ENCODE measurements around the gene RASGRF1.

Gene RASGRF1

DNA sequence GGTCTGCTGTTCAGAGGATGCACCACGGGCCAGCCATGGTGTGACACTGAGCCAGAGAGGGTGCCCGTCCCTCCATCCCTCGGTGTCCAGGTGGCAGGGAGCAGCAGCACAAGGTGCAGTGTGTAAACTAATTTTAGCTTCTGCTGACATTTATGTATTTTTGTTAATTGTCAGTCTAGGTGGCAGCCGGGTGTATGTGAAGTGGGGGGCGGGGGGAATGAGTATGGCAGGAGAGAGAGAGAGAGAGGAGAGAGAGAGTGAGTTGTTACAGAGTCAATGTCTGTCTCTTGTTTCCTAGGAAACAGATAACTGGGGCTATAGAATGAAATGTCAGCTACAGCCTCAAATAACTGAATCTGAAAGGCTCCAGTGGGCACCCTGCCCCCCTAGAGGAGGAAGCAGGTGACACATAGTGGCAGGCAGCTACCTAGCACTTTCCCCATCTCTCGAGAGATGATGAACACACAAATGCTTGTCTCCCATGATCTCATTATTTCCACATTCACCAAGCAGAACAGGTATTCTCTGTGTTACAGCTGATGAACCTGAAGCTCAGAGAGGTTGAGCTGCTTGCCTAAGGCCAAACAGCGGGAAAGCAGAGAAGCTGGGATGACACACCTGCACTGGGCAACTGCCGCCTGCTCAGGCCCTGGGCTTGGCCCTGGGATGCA is 24.7 kb downstream of the RASGRF1 start:
- DNase-seq, result no peak

DNA sequence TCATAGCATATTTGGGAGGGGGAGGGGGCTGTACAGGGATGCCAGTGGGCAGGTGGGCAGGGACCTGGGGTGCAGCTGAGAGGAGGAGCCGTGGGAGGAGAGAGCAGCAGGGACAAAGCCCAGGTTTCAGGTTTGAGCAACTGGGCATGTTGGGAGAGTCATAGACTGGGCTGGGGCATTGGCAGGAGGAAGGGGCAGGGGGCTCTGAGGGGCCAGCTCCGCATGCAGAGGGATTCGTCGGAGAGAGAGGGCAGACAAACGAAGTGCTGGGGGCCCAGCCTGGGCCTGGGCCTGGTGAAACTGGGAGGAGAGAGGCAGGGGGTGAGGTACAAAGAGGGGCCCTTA is 25.2 kb downstream of the RASGRF1 start:
- DNase-seq, result no peak

- DNase-seq, result no peak
Observed at GRCh38 chr15:79064496-79064895, 26.1 kb downstream of the RASGRF1 start.

DNA sequence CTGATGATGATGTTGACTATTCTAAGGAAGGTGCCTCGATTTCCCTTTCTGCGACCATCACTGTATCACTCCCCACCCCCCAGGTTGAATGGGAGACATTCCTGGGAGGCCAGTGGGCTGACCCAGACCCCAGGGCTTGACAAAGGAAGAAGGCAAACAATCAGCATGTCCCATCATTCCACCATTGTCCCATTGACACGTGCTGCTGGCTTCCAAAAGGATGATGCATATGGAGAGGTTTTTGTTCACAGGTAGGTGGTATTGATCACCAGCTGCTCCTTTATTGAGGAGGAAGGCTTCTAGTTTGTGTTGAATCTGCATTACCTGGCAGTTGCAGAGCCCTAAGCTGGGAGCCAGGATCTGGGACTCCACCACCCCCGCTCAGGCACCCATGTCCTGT is 30.4 kb downstream of the RASGRF1 start:
- no peak for DNase-seq

DNA sequence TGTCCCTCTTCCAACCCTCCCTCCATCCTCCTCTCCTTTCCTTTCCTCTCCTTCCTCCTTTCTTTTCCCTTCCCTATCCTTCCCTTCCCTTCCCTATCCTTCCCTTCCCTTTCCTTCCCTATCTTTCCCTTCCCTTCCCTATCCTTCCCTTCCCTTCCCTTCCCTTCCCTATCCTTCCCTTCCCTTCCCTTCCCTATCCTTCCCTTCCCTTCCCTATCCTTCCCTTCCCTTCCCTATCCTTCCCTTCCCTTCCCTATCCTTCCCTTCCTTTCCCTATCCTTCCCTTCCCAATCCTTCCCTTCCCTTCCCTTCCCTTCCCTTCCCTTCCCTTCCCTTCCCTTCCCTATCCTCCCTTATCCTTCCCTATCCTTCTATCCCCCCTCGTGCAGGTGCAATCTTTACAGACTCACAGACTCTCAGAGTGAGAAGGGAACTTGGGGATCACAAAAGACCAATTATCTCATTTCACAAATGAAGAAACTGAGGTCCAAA is 31.5 kb downstream of the RASGRF1 start:
- no peak for DNase-seq

GRCh38 chr15:79058260-79058850 is 32.2 kb downstream of the RASGRF1 start:
- no peak for DNase-seq

DNA sequence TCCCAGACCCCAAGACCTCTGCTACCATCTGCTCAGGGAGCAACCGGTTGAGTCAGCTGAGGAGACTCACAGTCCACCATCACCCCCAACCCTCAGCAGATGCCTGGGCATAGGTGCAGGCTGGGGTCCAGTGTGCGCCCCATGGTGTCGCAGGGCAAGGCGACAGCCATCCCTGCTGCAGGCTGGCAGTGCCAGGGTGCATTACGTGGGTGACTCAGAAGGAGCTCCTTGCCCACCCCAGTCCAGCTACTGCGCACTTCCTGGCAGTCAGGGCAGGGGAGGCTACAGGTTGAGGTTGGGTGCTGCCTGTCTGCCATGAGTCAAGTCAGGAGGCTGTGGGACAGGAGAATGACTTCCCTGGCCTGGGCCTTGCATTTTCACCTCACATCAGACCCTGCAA is 33.5 kb downstream of the RASGRF1 start:
- no peak for DNase-seq

GRCh38 chr15:79054350-79054749 is 36.2 kb downstream of the RASGRF1 start:
- DNase-seq, result no peak

- DNase-seq, result no peak
Observed at GRCh38 chr15:79053894-79054293, 36.7 kb downstream of the RASGRF1 start.

- DNase-seq, result no peak
Observed at GRCh38 chr15:79051941-79052731, 38.4 kb downstream of the RASGRF1 start.

DNA sequence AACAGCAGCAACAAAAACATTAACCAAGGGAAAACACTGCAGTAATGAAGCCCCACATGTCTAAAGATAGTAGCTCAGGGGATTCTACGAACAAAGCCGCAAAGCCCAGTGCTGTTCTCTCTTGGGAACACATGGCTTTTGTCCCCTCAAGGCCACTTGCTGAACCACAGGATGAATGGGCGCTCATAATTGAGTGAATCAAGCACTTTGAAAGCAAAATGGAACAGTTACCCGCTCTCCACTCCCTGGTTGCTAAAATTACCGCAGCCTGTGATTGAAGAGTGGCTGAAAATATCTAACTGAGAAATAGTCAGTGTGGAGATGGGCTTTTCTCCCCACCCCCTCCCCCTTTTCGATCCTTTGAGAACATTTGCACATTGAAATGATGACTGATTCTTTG is 39.6 kb downstream of the RASGRF1 start:
- DNase-seq, result no peak

- no peak for DNase-seq
Observed at GRCh38 chr15:79050341-79050740, 40.2 kb downstream of the RASGRF1 start.

GRCh38 chr15:79049416-79049815 is 41.2 kb downstream of the RASGRF1 start:
- no peak for DNase-seq

- DNase-seq, result no peak
Observed at GRCh38 chr15:79047676-79048439, 42.7 kb downstream of the RASGRF1 start.

DNA sequence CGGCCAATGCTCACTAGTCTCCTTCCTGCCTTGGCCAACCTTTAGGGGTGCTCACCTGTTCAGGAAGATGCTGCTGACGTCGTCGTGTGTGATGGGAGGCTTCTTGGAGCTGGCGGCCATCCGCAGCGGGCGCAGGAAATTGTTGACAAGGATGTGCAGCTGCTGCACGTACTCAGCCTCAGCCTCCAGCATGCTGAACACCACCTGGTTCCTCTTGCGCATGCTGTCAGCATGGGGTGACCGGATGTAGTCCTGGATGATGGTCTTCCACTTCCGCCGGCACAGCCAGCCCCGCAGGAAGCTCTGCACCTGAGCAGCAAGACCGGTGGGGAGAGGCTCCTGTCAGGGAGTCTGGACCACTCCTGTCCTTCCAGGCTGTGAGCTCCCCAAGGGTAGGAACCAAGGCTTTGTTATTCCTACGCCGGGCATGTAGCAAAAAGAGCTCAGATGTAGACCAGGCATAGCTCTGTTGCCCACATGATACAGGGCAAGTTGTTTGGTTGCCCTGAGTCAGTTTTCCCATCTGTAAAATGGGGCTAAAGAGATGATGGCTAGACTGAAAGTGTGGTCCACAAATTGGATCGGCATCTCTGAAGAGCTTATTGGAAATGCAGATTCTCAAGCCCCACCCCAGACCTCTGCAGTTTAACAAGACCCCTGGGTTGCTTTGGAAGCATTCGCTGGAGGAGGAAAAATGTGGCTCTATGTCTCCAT is 43.7 kb downstream of the RASGRF1 start:
- no peak for DNase-seq

DNA sequence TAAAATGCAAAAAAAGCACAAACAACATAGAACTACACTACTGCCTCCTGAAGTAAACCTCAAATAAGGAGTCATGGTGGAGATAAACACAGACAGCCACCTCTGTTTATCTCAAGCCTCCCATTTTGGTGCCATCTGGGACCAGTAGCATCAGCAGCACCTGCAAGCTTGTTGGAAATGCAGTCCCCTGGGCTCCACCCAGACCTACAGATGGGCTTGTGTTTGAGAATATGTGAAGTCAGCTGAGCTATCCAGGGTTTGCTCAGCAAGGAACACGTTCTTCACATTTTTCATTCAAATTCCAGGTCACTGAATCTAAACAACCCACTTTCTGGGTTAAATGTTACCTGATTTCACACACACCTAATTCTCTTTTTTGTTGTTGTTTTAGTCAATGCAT is 45.5 kb downstream of the RASGRF1 start:
- no peak for DNase-seq

DNA sequence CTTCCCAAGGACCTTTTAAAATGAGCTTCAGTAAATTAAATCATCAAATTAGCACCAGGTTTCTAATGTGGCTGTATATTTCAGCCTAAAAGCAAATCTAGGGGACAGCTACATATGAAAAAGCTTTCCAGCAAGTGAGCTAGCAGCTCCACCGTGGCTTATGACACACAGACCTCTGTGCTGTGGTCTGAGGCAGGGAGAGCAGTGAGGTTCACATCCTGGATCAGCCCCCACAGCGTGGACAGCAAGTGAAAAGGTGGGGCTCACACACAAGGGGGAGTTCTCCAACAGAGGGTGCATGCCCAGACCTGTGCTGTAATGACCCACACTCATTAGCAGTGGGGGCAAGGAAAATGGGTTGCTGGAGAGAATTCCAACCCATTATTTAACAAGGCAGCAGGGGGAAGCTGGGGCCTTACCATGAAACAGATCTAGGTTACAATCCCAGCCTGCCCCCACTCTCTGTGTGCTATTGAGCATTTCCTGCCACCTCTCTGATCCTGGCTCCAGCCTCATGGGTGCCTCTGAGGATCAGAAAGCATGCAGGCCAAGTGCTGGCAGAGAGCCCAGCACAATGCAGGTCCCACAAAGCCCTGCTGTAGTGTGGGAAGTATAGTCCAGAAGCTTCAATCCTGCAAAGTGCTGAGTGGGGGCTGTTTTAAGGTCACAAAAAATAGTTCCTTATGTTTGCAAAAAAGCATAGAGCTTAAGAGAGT is 48.2 kb downstream of the RASGRF1 start:
- no peak for DNase-seq

DNA sequence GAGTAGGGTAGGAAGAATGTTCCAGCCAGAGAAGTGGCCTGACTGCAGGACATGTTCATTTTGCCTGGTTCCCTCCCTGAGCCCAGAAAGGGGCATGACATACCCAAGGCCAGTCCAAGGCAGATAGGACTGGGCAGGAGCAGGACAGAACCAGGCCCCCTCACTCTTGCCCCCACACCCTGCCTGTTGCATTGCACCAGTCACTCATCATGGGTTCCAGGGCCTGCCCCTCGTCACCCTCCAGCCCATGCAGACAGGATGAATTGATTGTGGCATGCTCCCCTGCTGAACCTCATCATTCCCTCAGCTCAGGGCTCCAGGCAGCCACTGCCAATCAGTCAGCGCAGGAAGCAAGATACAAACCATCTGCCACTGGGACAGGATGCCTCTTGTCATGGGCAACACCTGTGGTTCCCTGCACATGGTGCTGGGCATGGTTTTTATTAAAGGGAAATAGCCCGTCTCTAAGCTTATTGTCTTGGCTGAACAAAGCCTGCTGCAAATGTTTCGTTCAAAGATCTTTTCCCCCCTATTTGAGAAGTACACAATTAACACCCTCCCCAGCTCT is 48.9 kb downstream of the RASGRF1 start:
- no peak for DNase-seq

- DNase-seq, result no peak
Observed at GRCh38 chr15:79037848-79038247, 52.7 kb downstream of the RASGRF1 start.

DNA sequence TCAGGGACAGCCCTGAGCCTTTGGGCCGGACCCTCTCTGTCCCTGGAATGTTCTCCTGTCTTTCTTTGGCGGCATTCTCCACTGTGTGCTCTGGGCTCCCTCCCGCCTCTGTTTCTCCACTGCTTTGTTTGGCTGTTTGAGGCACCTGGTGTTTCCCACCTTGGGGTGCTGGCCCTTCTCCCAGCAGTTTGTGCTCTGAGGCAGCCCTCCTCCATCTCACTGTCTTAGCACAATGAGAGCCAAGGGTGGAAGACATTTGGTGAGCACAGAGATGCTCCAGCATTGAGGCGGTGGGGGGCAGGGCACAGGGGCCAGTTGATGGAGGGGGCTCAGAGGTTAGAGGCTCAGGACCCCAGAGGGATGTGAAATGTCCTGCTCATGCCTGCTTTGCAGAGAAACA is 54.3 kb downstream of the RASGRF1 start:
- DNase-seq, result no peak

- no peak for DNase-seq
Observed at GRCh38 chr15:79035814-79036213, 54.8 kb downstream of the RASGRF1 start.

Measured in DMS 273 treated with DMSO at 0.1 percent for 48 hours (cell line).